ENCODE results near the gene COG3. TPM values are rescaled to one million over a fixed set of nuclear protein-coding genes. Genes with fewer than 3 reads are reported as not detected.

COG3 gene
- total and polyA plus RNA-seq, 4 donors: 22.8 to 113 (median 38.2) TPM

DNA sequence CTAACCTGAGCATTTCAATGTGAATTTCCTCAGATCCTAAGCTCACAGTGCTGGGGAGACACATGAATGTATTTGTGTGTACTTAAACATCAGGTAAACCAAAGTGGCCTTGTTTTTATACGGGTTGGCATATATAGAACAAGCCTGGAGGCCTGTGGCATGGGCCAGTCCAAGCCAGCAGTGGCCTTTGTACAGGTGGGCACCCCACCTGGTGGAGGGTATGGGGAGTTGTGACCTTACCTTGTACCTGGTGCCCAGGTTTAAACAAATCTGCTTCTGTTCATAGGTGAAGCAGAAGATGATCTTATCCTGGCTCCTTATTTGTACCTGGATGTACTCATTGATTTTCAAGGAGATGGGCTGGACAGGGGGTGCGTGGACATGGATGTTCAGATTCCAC is 79.8 kb downstream of the COG3 start:
- DNase-seq (ENCODE audit: low spot score): no peak
- H3K36me3 ChIP-seq (ENCODE audit: control insufficient read depth in 4 of 4, insufficient read depth in 3 of 4, low read depth in 1 of 4, low read length in 3 of 4): no peaks in the 10 kb centered on the region
- H3K9me3 ChIP-seq (ENCODE audit: control insufficient read depth in 4 of 4, low read length in 3 of 4): no peaks in the 10 kb centered on the region
- no peak overlapping the region for H3K4me3 ChIP-seq (ENCODE audit: low read depth in 1 of 3, low read length in 3 of 3)
- no peak overlapping the region for H3K27ac ChIP-seq (ENCODE audit: low read depth in 1 of 2, low read length in 2 of 2)
- WGBS: 88% methylated on average over 2 of the region's 2 CpGs
- TF ChIP-seq EGR1 (IDR thresholded peaks at IDR 0.05; ENCODE audit: low read depth in 2 of 2) (no peak), HNF4A (conservative IDR thresholded peaks at IDR 0.05) (no peak), HNF4G (IDR thresholded peaks at IDR 0.05) (no peak), FOXA2 (IDR thresholded peaks at IDR 0.05) (no peak), NR2F2 (IDR thresholded peaks at IDR 0.05) (no peak), JUND (IDR thresholded peaks at IDR 0.05) (no peak), TAF1 (conservative IDR thresholded peaks at IDR 0.05) (no peak), YY1 (IDR thresholded peaks at IDR 0.05) (no peak), SP1 (IDR thresholded peaks at IDR 0.05) (no peak), GABPA (IDR thresholded peaks at IDR 0.05 in 1 of 2, conservative IDR thresholded peaks at IDR 0.05 in 1 of 2) (no peak)
- TF ChIP-seq, protein P1, sequence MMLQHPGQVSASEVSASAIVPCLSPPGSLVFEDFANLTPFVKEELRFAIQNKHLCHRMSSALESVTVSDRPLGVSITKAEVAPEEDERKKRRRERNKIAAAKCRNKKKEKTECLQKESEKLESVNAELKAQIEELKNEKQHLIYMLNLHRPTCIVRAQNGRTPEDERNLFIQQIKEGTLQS (IDR thresholded peaks at IDR 0.05): no peak
- TF ChIP-seq, protein P2, sequence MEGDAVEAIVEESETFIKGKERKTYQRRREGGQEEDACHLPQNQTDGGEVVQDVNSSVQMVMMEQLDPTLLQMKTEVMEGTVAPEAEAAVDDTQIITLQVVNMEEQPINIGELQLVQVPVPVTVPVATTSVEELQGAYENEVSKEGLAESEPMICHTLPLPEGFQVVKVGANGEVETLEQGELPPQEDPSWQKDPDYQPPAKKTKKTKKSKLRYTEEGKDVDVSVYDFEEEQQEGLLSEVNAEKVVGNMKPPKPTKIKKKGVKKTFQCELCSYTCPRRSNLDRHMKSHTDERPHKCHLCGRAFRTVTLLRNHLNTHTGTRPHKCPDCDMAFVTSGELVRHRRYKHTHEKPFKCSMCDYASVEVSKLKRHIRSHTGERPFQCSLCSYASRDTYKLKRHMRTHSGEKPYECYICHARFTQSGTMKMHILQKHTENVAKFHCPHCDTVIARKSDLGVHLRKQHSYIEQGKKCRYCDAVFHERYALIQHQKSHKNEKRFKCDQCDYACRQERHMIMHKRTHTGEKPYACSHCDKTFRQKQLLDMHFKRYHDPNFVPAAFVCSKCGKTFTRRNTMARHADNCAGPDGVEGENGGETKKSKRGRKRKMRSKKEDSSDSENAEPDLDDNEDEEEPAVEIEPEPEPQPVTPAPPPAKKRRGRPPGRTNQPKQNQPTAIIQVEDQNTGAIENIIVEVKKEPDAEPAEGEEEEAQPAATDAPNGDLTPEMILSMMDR (IDR thresholded peaks at IDR 0.05; ENCODE audit: low read depth, low read length, missing input control): no peak
- TF ChIP-seq, protein P3, sequence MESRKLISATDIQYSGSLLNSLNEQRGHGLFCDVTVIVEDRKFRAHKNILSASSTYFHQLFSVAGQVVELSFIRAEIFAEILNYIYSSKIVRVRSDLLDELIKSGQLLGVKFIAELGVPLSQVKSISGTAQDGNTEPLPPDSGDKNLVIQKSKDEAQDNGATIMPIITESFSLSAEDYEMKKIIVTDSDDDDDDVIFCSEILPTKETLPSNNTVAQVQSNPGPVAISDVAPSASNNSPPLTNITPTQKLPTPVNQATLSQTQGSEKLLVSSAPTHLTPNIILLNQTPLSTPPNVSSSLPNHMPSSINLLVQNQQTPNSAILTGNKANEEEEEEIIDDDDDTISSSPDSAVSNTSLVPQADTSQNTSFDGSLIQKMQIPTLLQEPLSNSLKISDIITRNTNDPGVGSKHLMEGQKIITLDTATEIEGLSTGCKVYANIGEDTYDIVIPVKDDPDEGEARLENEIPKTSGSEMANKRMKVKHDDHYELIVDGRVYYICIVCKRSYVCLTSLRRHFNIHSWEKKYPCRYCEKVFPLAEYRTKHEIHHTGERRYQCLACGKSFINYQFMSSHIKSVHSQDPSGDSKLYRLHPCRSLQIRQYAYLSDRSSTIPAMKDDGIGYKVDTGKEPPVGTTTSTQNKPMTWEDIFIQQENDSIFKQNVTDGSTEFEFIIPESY (IDR thresholded peaks at IDR 0.05): no peak
- TF ChIP-seq, protein P4, sequence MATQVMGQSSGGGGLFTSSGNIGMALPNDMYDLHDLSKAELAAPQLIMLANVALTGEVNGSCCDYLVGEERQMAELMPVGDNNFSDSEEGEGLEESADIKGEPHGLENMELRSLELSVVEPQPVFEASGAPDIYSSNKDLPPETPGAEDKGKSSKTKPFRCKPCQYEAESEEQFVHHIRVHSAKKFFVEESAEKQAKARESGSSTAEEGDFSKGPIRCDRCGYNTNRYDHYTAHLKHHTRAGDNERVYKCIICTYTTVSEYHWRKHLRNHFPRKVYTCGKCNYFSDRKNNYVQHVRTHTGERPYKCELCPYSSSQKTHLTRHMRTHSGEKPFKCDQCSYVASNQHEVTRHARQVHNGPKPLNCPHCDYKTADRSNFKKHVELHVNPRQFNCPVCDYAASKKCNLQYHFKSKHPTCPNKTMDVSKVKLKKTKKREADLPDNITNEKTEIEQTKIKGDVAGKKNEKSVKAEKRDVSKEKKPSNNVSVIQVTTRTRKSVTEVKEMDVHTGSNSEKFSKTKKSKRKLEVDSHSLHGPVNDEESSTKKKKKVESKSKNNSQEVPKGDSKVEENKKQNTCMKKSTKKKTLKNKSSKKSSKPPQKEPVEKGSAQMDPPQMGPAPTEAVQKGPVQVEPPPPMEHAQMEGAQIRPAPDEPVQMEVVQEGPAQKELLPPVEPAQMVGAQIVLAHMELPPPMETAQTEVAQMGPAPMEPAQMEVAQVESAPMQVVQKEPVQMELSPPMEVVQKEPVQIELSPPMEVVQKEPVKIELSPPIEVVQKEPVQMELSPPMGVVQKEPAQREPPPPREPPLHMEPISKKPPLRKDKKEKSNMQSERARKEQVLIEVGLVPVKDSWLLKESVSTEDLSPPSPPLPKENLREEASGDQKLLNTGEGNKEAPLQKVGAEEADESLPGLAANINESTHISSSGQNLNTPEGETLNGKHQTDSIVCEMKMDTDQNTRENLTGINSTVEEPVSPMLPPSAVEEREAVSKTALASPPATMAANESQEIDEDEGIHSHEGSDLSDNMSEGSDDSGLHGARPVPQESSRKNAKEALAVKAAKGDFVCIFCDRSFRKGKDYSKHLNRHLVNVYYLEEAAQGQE (IDR thresholded peaks at IDR 0.05): no peak
- TF ChIP-seq, protein P5, sequence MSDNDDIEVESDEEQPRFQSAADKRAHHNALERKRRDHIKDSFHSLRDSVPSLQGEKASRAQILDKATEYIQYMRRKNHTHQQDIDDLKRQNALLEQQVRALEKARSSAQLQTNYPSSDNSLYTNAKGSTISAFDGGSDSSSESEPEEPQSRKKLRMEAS (IDR thresholded peaks at IDR 0.05): no peak
- H3K4me1 ChIP-seq (ENCODE audit: control insufficient read depth in 4 of 4, insufficient read depth in 4 of 4, low read length in 3 of 4): no peaks in the 10 kb centered on the region
- H3K27me3 ChIP-seq (ENCODE audit: control insufficient read depth in 4 of 4, insufficient read depth in 4 of 4, low read length in 3 of 4): no peaks in the 10 kb centered on the region
- no peak overlapping the region for H3K9ac ChIP-seq (ENCODE audit: low read depth in 1 of 2, low read length in 2 of 2)
